GM12874 (cell line): ENCODE measurements around the gene DACH1.

Experiments
- CTCF ChIP-seq: IDR thresholded peaks from 2 replicates; pipeline ENCODE4 v1.5.1; 2011; ENCODE audit warnings: low read depth, mild to moderate bottlenecking, control low read depth, low read length, moderate library complexity; ENCODE audit not compliant: insufficient read depth

Gene DACH1

GRCh38 chr13:71838842-71839241, 28.2 kb downstream of the DACH1 start:
- TF ChIP-seq CTCF = no peak

GRCh38 chr13:71831716-71832115, 35.3 kb downstream of the DACH1 start:
- no peak for TF ChIP-seq CTCF

- no peak for TF ChIP-seq CTCF
Observed at GRCh38 chr13:71830736-71831135, 36.3 kb downstream of the DACH1 start.

GRCh38 chr13:71830323-71830722, 36.7 kb downstream of the DACH1 start:
- no peak for TF ChIP-seq CTCF

GRCh38 chr13:71829547-71829946, 37.5 kb downstream of the DACH1 start:
- TF ChIP-seq CTCF = no peak

GRCh38 chr13:71828564-71828963, 38.4 kb downstream of the DACH1 start:
- TF ChIP-seq CTCF = no peak

- no peak for TF ChIP-seq CTCF
Observed at GRCh38 chr13:71828117-71828516, 38.9 kb downstream of the DACH1 start.

GRCh38 chr13:71827241-71827640, 39.8 kb downstream of the DACH1 start:
- TF ChIP-seq CTCF = no peak
